ENCODE results near the gene MRPL38.
"Not testable (repeated sequence)": the region's sequence is repeated elsewhere in the genome, so short reads cannot be mapped to it uniquely, and the experiment has no call there.

MRPL38 gene

GRCh38 chr17:75854101-75854748 lies 50.5 kb downstream of the MRPL38 start:
- DNase-seq (ENCODE audit: low read depth), result no peak

GRCh38 chr17:75853433-75853832 lies 51.3 kb downstream of the MRPL38 start:
- DNase-seq (ENCODE audit: low read depth), result no peak

GRCh38 chr17:75851693-75851991 lies 53.0 kb downstream of the MRPL38 start:
- not testable (repeated sequence) for DNase-seq (ENCODE audit: low read depth)

- no peak for DNase-seq (ENCODE audit: low read depth)
Measured at GRCh38 chr17:75850928-75851692, 53.6 kb downstream of the MRPL38 start.

- DNase-seq (ENCODE audit: low read depth), result no peak
Measured at GRCh38 chr17:75849724-75850123, 55.0 kb downstream of the MRPL38 start.

GRCh38 chr17:75849279-75849646 lies 55.4 kb downstream of the MRPL38 start:
- DNase-seq (ENCODE audit: low read depth), result no peak
